HFFc6 (cell line): Measurements from ENCODE around the gene TNS4. TPM values are rescaled to one million over a fixed set of nuclear protein-coding genes. Genes with fewer than 3 reads are reported as not detected.

Experiments used
- DNase-seq: peaks from one replicate; pipeline ENCODE4 v3.0.0-alpha.2; 2018
- H3K27ac Mint-ChIP-seq: 2 replicates; pipeline ENCODE4 v1.8.0; 2020; ENCODE audit warnings: mild to moderate bottlenecking, mixed read lengths
- H3K27me3 Mint-ChIP-seq: 2 replicates; pipeline ENCODE4 v1.8.0; 2021; ENCODE audit warnings: mild to moderate bottlenecking, moderate library complexity, mixed read lengths; ENCODE audit not compliant: insufficient read depth
- H3K36me3 Mint-ChIP-seq: 2 replicates; pipeline ENCODE4 v1.8.0; 2021; ENCODE audit warnings: low read depth, mixed read lengths
- H3K4me1 Mint-ChIP-seq: 2 replicates; pipeline ENCODE4 v1.8.0; 2020; ENCODE audit warnings: low read depth, mixed read lengths
- H3K4me3 Mint-ChIP-seq: 2 replicates; pipeline ENCODE4 v1.8.0; 2020; ENCODE audit warnings: mild to moderate bottlenecking, moderate library complexity, mixed read lengths
- H3K9me3 Mint-ChIP-seq: 2 replicates; pipeline ENCODE4 v1.8.0; 2020; ENCODE audit warnings: mild to moderate bottlenecking, mixed read lengths
- total RNA-seq, 6 experiments: library from RNA; stranded (reverse); fragmentation: NEBNext Ultra II Directional; extraction: Animal tissue kit (Norgen Biotek cat#: 25700); gene quantifications; 2 replicates in 1 of 6; 3 replicates in 5 of 6; pipeline ENCODE4 v1.2.3, GENCODE V29; 2021
- TF ChIP-seq, protein P1 (sequence below): fragments of 200-600 bp; sonication (generic); IDR thresholded peaks from 2 replicates; pipeline ENCODE4 v1.5.0; 2021; ENCODE audit warnings: antibody characterized with exemption, mild to moderate bottlenecking

The TNS4 gene
- total RNA-seq, 6 experiments from 2014 or later = 0.17 TPM; not detected in 5

DNA sequence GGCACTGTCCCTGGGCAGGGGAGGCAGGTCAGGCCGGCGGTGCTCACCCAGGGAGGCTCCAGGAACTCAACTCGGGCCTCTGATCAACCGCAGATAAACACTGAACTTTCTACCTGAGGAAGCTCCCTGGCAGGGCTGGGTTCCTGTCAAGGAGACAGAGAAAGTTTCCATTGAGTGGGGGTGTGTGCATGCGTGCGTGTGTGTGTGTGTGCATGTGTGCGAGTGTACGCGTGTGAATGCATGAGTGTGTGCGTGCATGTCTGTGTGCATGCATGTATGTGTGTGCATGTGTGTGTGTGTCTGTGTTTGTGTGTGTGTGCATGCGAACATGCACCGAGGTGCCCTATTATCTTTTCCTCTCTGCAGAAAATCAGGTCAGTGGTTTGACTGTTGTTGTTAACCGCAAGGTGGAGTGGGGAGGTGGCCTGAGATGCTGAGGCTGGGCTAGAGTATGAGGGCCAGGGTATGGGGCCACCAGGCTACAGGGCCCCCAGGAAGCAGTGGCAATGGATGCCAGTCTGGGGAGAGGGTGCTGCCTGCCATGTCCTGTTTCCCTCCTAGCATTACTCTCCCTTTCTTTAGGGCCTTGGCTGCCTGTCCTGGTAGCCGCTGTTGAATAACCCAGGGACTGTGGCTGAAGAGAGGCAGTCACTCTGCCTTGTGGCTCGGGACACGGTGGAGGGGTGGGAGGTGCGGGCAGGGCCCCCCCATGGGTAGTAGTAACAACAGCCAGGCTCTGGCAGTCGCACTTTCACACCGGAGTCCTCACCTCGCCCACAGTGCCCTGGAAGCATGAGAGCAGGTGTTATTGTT lies 39.8 kb upstream of the TNS4 start:
- Mint-ChIP-seq H3K4me3 (no peak overlapping the region), H3K4me1 (peaks cover 45% of the 10 kb centered on the region), H3K27me3 (no peaks in the 10 kb centered on the region; the same call in 1 of the 2 replicates), H3K27ac (peak overlapping the region; percentile 99), H3K36me3 (no peaks in the 10 kb centered on the region), H3K9me3 (no peaks in the 10 kb centered on the region)
- TF ChIP-seq, protein P1, sequence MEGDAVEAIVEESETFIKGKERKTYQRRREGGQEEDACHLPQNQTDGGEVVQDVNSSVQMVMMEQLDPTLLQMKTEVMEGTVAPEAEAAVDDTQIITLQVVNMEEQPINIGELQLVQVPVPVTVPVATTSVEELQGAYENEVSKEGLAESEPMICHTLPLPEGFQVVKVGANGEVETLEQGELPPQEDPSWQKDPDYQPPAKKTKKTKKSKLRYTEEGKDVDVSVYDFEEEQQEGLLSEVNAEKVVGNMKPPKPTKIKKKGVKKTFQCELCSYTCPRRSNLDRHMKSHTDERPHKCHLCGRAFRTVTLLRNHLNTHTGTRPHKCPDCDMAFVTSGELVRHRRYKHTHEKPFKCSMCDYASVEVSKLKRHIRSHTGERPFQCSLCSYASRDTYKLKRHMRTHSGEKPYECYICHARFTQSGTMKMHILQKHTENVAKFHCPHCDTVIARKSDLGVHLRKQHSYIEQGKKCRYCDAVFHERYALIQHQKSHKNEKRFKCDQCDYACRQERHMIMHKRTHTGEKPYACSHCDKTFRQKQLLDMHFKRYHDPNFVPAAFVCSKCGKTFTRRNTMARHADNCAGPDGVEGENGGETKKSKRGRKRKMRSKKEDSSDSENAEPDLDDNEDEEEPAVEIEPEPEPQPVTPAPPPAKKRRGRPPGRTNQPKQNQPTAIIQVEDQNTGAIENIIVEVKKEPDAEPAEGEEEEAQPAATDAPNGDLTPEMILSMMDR = no peak
- DNase-seq = no peak

DNA sequence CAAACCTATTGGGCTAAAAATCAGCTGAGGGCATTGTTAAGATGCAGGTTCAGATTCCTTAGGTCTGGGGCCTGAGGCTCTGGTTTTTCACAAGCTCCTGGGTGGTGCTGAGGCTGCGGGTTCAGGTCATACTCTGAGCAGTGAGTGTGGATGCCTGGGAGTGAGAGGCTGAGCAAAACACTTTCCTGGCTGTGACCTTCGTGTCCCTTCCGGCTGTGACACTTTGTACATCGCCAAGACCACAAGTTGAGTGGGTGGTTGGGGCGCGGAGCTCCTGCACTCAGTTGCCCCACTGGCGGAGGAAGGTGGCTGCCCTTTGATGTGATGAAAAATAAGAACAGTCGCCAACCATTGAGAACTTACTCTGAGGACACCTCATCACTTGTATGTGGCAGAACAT lies 39.0 kb upstream of the TNS4 start:
- Mint-ChIP-seq H3K4me3 (no peak overlapping the region), H3K4me1 (peaks cover 52% of the 10 kb centered on the region), H3K36me3 (no peaks in the 10 kb centered on the region), H3K27ac (no peak overlapping the region; the same call in none of the 2 replicates), H3K27me3 (no peaks in the 10 kb centered on the region; the same call in 1 of the 2 replicates), H3K9me3 (no peaks in the 10 kb centered on the region)
- DNase-seq = no peak
- TF ChIP-seq, protein P1 = no peak

DNA sequence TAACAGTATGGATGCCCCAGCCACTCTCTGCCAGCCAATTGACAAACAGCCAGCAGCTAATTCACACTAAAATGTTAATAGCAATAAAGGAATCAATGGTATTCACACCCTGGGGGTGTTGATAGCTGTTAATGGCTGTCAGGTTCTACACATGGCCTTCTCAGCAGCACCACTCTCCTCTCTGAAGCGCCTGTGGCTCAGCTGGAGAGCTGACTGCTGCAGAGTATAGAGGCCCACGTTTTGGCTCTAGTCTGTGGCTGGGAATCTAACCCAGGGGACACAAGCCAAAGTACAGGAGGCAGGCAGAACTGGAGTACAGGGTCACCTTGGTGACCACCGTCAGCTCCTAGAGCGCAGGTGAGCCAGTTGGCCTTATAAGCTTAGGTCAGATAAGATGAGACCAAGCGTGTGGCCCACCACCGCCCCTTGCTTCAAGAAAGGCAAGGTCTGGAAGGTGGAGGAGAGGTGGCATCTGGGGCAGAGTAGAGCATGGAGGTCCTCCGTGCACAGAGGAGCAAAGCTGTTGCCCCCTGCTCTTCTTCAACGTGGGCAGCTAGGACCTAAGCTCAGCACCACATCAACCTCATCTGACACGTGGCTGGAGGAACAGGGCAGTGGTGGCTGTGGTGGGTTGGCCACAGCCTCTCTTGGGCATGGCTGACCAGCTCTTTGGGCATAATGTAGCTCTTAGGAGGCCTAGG lies 38.4 kb upstream of the TNS4 start:
- H3K27me3 Mint-ChIP-seq = no peaks in the 10 kb centered on the region; the same call in 1 of the 2 replicates
- no peak for DNase-seq
- no peak overlapping the region for H3K4me3 Mint-ChIP-seq
- H3K36me3 Mint-ChIP-seq = no peaks in the 10 kb centered on the region
- TF ChIP-seq, protein P1 = no peak
- H3K9me3 Mint-ChIP-seq = no peaks in the 10 kb centered on the region
- peaks cover 52% of the 10 kb centered on the region for H3K4me1 Mint-ChIP-seq
- H3K27ac Mint-ChIP-seq = peak overlapping the region; percentile 7; the same call in 1 of the 2 replicates

DNA sequence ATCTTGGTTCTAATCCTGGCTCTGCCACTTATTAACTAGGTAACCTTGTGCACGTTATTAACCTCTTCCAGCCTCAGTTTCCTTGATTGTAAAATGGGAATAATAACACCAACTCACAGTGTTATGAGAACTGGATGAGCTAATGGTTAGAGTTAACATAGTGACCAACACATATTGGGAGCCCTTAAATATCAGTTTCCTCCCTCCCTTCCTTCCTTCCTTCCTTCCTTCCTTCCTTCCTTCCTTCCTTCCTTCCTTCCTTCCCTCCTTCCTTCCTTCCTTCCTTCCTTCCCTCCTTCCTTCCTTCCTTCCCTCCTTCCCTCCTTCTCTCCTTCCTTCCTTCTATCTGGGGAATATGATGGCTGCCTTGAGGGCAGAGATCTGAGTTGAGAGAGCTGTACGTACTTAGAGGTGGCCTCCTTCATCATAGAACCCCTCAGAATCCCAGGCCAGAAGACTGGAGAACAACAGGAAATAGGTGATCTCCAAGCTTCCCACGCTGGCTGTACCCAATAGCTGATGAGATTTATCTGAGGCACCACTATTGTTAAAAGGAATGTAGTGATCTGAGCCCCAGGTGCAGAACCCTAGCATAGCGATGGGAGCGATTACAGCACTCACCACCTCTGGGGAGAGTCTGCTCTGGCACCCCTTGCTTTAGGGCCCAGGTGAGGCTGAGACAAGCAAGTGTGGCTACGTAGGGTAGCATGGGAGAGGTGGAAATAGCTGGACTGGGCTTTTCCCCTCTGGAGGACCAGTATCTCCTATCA lies 37.7 kb upstream of the TNS4 start:
- H3K4me1 Mint-ChIP-seq = peaks cover 57% of the 10 kb centered on the region
- no peak overlapping the region for H3K4me3 Mint-ChIP-seq
- H3K9me3 Mint-ChIP-seq = no peaks in the 10 kb centered on the region
- TF ChIP-seq, protein P1 = no peak
- DNase-seq = no peak
- H3K27ac Mint-ChIP-seq = peak overlapping the region; percentile 64; the same call in 1 of the 2 replicates
- H3K36me3 Mint-ChIP-seq = no peaks in the 10 kb centered on the region
- H3K27me3 Mint-ChIP-seq = no peaks in the 10 kb centered on the region; the same call in 1 of the 2 replicates
